GM18907 (cell line): ENCODE data around the gene GRB10.

Experiments used
- ATAC-seq: cut with Tn5 transposase; IDR thresholded peaks from one replicate; pipeline ENCODE4 v1.9.1; 2021; ENCODE audit warnings: mild to moderate bottlenecking, moderate library complexity; ENCODE audit not compliant: unreplicated experiment

Gene GRB10

DNA sequence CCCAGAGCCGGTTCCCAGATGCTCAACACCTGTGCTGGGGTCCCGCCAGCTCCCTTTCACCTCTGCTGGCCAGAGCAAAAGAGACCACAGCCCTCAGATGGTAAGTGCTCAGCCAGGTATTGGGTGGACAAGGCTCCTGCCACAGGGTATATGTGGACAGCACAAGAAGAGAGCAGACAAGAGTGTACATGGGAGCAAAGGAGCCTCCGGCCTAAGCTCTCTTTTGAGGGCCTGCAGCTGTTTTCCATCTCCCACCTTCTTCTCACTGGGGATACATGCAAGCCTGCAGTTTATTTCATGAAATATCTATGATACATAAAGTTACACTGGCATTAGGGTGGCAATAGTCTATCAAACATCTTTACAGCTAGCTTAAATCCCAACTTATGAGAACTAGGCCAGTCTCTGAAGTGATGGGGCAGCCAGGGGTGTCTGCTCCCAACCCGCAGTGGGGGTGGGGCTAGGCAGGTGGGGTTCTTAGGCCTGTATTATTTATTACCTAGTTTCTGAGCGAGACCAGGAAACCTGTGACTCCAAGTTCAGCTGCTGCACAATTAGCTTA, 167.1 kb downstream of the GRB10 start:
- ATAC-seq = no peak

- ATAC-seq = no peak
Measured at GRCh38 chr7:50614721-50615518, 167.8 kb downstream of the GRB10 start.

- no peak for ATAC-seq
Measured at GRCh38 chr7:50613473-50613872, 169.2 kb downstream of the GRB10 start.

DNA sequence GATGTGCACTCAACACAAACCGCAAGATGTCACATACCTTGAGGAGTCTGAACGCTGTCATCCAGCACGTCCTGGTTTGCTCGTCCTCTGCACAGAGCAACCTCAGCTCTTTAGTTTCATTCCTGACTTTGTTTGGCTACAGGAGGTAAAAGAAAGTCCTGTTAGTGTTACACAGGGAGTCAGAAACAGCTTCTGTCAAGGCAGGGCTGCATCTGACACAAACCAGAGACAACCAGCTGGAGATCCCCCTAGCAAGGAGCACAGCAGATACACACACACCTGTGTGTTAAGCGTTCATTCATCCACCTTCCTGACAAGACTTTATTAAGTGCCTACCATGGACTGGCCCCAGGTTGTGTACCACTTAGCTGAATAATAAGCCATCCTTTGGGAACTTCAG, 170.0 kb downstream of the GRB10 start:
- no peak for ATAC-seq

- ATAC-seq = peak; percentile 79
Measured at GRCh38 chr7:50610521-50611277, 172.0 kb downstream of the GRB10 start.

- peak; percentile 44 for ATAC-seq
Measured at GRCh38 chr7:50608196-50608906, 174.3 kb downstream of the GRB10 start.

DNA sequence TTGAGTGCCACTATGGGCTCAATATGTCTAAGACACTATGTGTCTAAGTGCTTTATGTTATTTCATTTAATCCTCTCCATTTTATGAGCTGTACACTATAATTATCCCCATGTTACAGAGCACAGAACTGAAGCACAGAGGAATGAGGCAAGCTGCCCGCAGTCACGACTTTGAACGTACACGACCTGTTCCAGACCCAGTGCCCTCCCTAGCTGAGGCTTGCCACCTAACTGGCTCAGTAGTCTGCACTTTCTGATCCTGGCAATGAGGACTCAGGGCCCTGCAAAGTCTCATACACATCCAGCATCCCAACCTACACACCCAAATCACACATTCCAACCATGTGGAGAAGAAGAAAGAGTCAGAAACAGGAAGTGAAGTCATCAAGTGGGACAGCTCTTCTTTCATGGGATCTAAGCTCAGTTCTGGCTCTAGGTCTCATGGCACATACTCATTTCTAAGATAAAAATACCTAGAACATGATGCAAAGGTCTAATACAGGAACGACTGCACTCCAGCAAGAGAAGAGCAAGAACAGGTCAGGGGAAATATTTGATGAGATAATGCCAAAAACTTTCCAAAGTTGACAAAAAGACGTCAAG, 175.1 kb downstream of the GRB10 start:
- ATAC-seq = no peak

DNA sequence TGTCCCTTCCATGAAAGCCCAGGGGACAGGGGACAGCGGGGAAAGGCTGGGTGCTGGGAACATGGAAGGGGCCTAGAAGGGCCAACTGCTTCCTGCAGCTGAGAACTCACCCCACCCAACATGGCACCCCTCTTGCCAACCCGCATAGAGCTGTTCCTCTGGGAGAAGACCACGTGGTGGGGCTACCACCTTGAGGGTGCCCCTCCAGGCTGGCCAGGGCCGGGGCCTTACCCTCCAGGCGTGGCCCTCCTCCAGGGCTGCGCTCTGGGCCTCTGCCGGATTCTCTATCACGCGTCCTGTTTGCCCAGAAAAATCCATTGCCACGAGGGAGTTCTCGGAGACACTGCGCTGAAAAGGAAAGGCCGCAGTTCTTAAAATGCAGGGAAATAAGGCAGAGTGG, 177.6 kb downstream of the GRB10 start:
- no peak for ATAC-seq

- no peak for ATAC-seq
Measured at GRCh38 chr7:50603287-50603686, 179.4 kb downstream of the GRB10 start.

GRCh38 chr7:50599385-50599784, 183.3 kb downstream of the GRB10 start:
- ATAC-seq = no peak

GRCh38 chr7:50598460-50599343, 184.0 kb downstream of the GRB10 start:
- no peak for ATAC-seq

GRCh38 chr7:50596484-50596883, 186.2 kb downstream of the GRB10 start:
- ATAC-seq = no peak

- peak; percentile 22 for ATAC-seq
Measured at GRCh38 chr7:50595491-50596102, 187.1 kb downstream of the GRB10 start.

GRCh38 chr7:50594734-50595485, 187.8 kb downstream of the GRB10 start:
- ATAC-seq = peak; percentile 56

DNA sequence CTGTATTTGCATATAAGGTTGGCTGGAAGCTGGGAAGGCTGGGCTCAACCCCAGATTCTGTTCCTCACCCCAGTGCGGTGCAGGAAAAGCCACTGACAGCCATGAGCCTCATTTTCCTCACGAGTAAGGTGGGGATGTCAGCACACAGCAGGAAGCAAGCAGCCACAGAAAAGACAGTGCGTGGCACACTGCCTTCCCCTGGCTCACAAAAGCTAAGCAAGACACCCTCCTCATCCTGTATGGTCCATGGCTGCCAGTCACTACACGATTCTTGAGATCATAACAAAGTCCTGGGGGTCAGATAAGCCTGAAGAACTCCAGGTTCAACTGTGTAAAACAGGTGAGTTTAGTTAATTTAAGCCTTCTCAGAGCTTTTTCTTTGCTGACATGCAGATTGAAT, 188.6 kb downstream of the GRB10 start:
- no peak for ATAC-seq

DNA sequence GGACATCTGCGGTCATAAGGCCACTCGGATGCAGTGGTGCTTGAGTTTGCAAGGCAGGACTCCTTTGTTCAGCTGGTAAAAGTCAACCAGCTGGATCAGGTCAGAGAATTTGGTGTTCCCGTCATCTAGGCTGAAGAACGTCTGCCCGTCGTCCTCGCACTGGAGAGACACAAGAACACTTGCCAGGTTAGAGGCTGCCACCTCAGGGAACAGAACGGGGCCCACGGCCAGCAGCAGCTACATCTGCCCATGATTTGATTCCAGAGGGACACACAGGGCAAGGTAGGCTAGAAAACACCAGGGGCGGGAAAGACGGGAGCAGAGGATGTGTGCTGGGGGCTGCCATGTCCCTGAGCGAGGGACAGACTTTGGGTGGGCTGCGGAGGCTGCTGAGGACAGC, 189.8 kb downstream of the GRB10 start:
- no peak for ATAC-seq

- peak; percentile 82 for ATAC-seq
Measured at GRCh38 chr7:50591480-50592438, 190.9 kb downstream of the GRB10 start.

- ATAC-seq = no peak
Measured at GRCh38 chr7:50591098-50591479, 191.6 kb downstream of the GRB10 start.
